EL (cell line): ENCODE measurements around the gene MCCD1.

ENCODE experiments used
- DNase-seq: peaks from one replicate; pipeline ENCODE4 v3.0.0-alpha.2; 2016

Gene MCCD1

GRCh38 chr6:31573239-31574105 lies 44.7 kb downstream of the MCCD1 start:
- no peak for DNase-seq

- no peak for DNase-seq
Measured at GRCh38 chr6:31574106-31575061, 45.6 kb downstream of the MCCD1 start.

GRCh38 chr6:31575335-31575901 lies 46.7 kb downstream of the MCCD1 start, which contains the start of gene TNF:
TNF (plus strand) TSS chr6:31575565; CDS start chr6:31575742, 177 bp downstream.
- DNase-seq = peak; percentile 21

- DNase-seq = no peak
Measured at GRCh38 chr6:31575952-31576685, 47.4 kb downstream of the MCCD1 start.

- no peak for DNase-seq
Measured at GRCh38 chr6:31576897-31577578, 48.3 kb downstream of the MCCD1 start.

GRCh38 chr6:31577579-31577966 lies 48.8 kb downstream of the MCCD1 start:
- no peak for DNase-seq

GRCh38 chr6:31578184-31579118 lies 49.7 kb downstream of the MCCD1 start:
- DNase-seq = no peak

- DNase-seq = no peak
Measured at GRCh38 chr6:31579119-31579505, 50.4 kb downstream of the MCCD1 start.
